GM21515 (cell line): ENCODE data around the gene SDK1.

Source experiments
- ATAC-seq: cut with Tn5 transposase; IDR thresholded peaks from one replicate; pipeline ENCODE4 v1.9.1; 2021; ENCODE audit not compliant: unreplicated experiment

Gene SDK1

GRCh38 chr7:3771906-3772305 is 470.9 kb downstream of the SDK1 start:
- ATAC-seq = no peak

- no peak for ATAC-seq
Observed at GRCh38 chr7:3778345-3778744, 477.3 kb downstream of the SDK1 start.

- ATAC-seq = no peak
Observed at GRCh38 chr7:3780016-3780415, 479.0 kb downstream of the SDK1 start.

- ATAC-seq = no peak
Observed at GRCh38 chr7:3780525-3780924, 479.5 kb downstream of the SDK1 start.

GRCh38 chr7:3781607-3782006 is 480.6 kb downstream of the SDK1 start:
- ATAC-seq = no peak

- ATAC-seq = no peak
Observed at GRCh38 chr7:3787717-3788264, 486.7 kb downstream of the SDK1 start.

GRCh38 chr7:3790803-3791202 is 489.8 kb downstream of the SDK1 start:
- no peak for ATAC-seq

GRCh38 chr7:3791327-3791726 is 490.3 kb downstream of the SDK1 start:
- no peak for ATAC-seq

- ATAC-seq = no peak
Observed at GRCh38 chr7:3795141-3795540, 494.1 kb downstream of the SDK1 start.

GRCh38 chr7:3795781-3796180 is 494.7 kb downstream of the SDK1 start:
- ATAC-seq = no peak

GRCh38 chr7:3805151-3805550 is 504.1 kb downstream of the SDK1 start:
- ATAC-seq = no peak

GRCh38 chr7:3806516-3806915 is 505.5 kb downstream of the SDK1 start:
- no peak for ATAC-seq

- no peak for ATAC-seq
Observed at GRCh38 chr7:3807824-3808223, 506.8 kb downstream of the SDK1 start.

- no peak for ATAC-seq
Observed at GRCh38 chr7:3821488-3821887, 520.4 kb downstream of the SDK1 start.

- ATAC-seq = no peak
Observed at GRCh38 chr7:3825491-3825890, 524.4 kb downstream of the SDK1 start.

GRCh38 chr7:3832199-3832598 is 531.1 kb downstream of the SDK1 start:
- no peak for ATAC-seq

- no peak for ATAC-seq
Observed at GRCh38 chr7:3835109-3835508, 534.1 kb downstream of the SDK1 start.

GRCh38 chr7:3836855-3837254 is 535.8 kb downstream of the SDK1 start:
- ATAC-seq = no peak

GRCh38 chr7:3844540-3845151 is 543.6 kb downstream of the SDK1 start:
- no peak for ATAC-seq

- ATAC-seq = no peak
Observed at GRCh38 chr7:3846738-3847137, 545.7 kb downstream of the SDK1 start.

GRCh38 chr7:3847336-3847735 is 546.3 kb downstream of the SDK1 start:
- no peak for ATAC-seq

- no peak for ATAC-seq
Observed at GRCh38 chr7:3859431-3859830, 558.4 kb downstream of the SDK1 start.

GRCh38 chr7:3860932-3861331 is 559.9 kb downstream of the SDK1 start:
- no peak for ATAC-seq
